GM04504 (cell line): ENCODE results near the gene C5orf52.
"Not testable (repeated sequence)": the region's sequence is repeated elsewhere in the genome, so short reads cannot be mapped to it uniquely, and the experiment has no call there.

Source experiments
- DNase-seq: peaks from one replicate; pipeline ENCODE4 v3.0.0-alpha.2; 2012; ENCODE audit warnings: low read depth

Gene C5orf52

DNA sequence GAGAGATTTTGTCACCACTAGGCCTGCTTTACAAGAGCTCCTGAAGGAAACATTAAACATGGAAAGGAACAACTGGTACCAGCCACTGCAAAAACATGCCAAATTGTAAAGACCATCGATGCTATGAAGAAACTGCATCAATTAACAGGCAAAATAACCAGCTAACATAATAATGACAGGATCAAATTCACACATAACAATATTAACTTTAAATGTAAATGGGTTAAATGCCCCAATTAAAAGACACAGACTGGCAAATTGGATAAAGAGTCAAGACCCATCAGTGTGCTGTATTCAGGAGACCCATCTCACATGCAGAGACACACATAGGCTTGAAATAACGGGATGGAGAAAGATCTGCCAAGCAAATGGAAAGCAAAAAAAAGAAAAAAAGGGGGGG lies 51.6 kb downstream of the C5orf52 start:
- not testable (repeated sequence) for DNase-seq

DNA sequence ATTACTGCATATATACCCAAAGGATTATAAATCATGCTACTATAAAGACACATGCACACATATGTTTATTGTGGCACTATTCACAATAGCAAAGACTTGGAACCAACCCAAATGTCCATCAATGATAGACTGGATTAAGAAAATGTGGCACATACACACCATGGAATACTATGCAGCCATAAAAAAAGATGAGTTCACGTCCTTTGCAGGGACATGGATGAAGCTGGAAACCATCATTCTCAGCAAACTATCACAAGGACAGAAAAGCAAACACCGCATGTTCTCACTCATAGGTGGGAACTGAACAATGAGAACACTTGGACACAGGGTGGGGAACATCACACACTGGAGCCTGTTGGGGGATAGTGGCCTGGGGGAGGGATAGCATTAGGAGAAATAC lies 55.3 kb downstream of the C5orf52 start:
- not testable (repeated sequence) for DNase-seq

DNA sequence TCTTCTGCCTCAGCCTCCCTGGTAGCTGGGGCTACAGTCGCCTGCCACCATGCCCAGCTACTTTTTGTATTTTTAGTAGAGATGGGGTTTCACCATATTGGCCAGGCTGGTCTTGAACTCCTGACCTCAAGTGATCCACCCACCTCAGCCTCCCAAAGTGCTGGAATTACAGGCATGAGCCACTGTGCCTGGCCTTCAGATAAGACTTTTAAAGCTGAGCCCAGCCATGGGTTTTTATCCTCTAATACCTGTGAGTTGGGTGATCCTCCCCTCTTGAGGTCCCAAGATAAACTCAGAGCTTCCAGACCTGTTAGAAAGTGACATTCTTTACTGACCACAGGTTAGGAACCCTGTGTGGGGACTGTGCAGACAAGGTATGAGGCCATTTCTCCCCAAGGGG lies 56.5 kb downstream of the C5orf52 start:
- not testable (repeated sequence) for DNase-seq
